Stimulated activated CD4-positive, alpha-beta T cell treated with anti-CD3 and anti-CD28 coated beads, Interleukin-4, amount 100 ng/mL, for 24 hours (primary cell): ENCODE data around the gene STARD4.

Experiments used
- DNase-seq: peaks from one replicate; pipeline ENCODE4 v3.0.0-alpha.2; 2020

Gene STARD4

GRCh38 chr5:111469293-111469896 lies 42.9 kb downstream of the STARD4 start:
- DNase-seq: no peak

- no peak for DNase-seq
These were observed 49.0 kb downstream of the STARD4 start for GRCh38 chr5:111463311-111463710.

DNA sequence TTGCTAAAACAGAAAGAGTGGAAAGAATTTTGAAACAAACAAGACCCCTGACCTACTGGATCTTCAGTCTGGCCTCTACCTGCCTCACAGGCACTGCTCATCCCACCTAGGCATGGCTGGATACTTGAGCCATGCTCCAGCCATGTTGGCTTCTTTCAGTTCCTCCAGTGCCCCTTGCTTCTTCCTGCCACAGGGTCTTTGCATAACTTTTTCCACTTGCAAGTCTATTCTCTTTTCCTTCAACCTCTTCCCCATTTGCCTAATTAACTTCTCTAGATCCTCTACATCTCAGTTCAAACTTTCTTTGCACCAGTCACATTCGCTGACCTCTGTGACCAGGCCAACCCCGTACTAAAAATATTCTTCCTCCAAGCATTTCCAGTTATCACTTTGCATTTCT lies 50.4 kb downstream of the STARD4 start:
- DNase-seq: no peak

- DNase-seq: no peak
These were observed 51.1 kb downstream of the STARD4 start for GRCh38 chr5:111461255-111461671.

GRCh38 chr5:111454776-111455175 lies 57.6 kb downstream of the STARD4 start:
- no peak for DNase-seq

- no peak for DNase-seq
These were observed 58.1 kb downstream of the STARD4 start for GRCh38 chr5:111454198-111454622.

- no peak for DNase-seq
These were observed 58.6 kb downstream of the STARD4 start for GRCh38 chr5:111453747-111454146.

GRCh38 chr5:111453295-111453694 lies 59.0 kb downstream of the STARD4 start:
- DNase-seq: no peak

DNA sequence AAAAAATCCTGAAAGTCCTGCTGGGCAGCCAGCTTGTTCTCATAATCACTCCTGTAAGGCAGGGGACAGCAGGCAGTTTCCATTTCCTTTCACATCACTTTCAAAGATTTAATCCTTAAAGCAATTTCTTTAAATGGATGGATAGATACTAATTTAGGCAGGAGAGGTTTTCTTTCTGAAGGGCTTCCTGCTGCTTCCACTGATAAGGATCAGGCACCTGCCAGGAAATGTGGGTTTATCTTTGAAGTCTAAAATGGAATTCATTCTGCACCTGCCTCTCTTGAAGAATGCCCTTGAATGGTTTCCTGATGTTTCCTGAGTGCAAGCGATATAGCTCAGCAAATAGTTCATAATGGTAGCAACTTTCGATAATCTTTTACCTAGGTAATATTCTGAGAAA lies 64.5 kb downstream of the STARD4 start:
- DNase-seq: no peak

- DNase-seq: no peak
These were observed 65.2 kb downstream of the STARD4 start for GRCh38 chr5:111447099-111447498.
